ENCODE measurements around the gene PDE10A. TPM values are rescaled to one million over a fixed set of nuclear protein-coding genes. Genes with fewer than 3 reads are reported as not detected.
"Not testable (repeated sequence)": the region's sequence is repeated elsewhere in the genome, so short reads cannot be mapped to it uniquely, and the experiment has no call there.

The PDE10A gene
- total RNA-seq, 1 donor from 2014 or later = 15.8 TPM

DNA sequence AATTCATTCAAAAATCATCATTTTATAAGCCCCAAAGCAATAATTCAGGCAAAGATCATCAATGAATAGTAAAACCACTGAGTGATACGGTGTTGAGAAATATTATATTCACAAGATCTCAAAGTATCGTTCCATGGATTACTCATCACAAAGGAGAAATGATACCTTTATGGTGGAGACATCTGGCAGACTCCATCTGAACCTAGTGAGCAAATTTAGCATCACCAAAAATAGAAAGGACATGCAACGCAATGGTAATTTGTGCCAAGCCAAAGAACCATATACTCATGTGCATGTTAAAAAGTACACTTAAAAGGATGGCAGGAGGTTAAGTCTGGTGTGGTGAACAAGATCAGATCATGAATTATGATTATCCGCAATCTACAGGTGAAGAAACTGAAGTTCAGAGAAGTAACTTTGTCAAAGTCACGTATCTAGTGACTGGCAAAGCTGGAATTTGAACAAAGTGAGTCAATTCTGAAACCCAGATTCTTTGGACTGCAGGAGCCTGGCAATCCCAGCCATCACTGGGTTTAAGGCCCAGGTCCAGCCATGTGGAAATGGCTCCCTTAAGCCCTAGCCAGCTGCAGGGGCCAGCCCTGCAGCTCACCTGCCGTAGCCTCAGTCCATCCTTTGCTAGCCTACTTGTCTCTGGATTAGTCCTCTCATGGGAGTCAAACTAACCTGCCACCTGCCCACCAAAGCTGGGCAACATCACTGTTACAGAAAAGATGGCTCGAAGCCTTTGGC lies 68.3 kb downstream of the PDE10A start:
- DNase-seq (ENCODE audit: low read depth) = peak; percentile 39

GRCh38 chr6:165592947-165593346 lies 70.1 kb downstream of the PDE10A start:
- not testable (repeated sequence) for DNase-seq (ENCODE audit: low read depth)

DNA sequence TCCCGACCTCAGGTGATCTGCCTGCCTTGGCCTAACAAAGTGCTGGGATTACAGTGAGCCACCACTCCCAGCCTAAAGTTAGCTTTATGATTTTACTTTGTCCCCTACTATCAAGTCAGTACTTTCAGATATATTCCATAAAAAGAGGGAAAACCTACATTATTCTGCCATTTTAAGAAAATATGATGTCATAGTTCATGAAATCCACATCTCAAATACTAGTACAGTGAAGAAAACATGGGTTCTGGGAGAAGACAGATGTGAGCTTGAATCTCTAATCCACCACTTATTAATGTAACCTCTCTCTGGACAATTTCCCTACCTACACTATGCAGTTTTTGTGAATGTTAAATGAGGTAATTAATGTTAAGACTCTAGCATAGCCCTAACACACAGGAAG lies 74.5 kb downstream of the PDE10A start:
- no peak for DNase-seq (ENCODE audit: low read depth)

DNA sequence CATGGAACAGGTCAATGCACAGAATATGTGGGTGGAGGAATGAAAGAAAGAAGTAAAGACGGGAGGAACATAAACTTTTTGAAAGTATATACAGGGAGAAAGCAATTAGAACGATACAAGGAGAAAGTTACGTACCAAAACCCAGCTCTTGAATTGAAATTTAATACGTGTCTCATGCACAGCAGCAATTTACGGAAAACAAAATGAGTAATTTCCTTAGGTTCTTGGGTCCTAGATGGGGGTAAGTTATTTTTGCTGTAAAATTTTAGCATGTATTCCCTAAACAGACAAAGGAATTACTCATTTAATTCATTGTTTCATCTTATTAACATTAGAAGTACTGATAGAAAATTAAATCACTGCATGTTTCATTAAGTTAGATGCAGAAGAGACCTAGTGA lies 75.8 kb downstream of the PDE10A start:
- DNase-seq (ENCODE audit: low read depth) = no peak

- DNase-seq (ENCODE audit: low read depth) = no peak
Observed at GRCh38 chr6:165586706-165587105, 76.3 kb downstream of the PDE10A start.

DNA sequence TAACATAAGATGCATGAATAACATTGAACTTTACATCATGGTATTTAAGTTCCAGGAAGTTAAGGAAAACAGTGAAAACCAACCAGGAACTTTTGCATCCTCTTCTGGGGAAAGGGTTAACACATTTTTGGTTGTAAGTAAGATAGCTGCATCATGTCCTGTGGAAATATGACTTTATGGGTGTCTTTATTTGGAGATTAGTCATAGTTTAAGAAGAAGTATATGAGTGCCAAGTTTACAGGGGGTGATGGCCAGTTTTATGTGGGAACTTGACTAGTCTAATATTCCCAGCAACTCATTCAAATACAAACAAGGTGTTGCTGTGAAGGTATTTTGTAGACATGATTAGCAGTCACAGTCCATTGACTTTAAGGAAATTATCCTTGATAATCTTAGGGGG lies 78.0 kb downstream of the PDE10A start:
- DNase-seq (ENCODE audit: low read depth) = no peak

DNA sequence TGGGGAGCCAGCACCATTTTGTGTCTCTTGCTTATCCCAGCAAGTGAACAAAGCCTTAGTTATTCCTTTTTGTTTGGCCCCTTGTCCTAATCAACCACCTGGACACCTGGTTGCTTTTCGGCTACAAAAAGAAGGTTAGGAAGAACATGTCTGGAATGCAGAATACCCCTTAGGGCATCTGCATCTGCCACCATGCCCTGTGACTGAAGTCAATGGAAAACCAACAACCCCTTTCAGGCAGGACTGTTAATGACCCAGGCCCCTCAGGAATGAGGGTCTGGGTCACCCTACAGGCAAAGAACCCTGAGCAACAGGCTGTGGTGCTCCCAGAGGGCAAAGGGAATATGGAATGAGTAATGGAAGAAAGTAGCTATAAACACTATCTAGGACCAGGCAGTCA lies 78.5 kb downstream of the PDE10A start:
- DNase-seq (ENCODE audit: low read depth) = no peak

DNA sequence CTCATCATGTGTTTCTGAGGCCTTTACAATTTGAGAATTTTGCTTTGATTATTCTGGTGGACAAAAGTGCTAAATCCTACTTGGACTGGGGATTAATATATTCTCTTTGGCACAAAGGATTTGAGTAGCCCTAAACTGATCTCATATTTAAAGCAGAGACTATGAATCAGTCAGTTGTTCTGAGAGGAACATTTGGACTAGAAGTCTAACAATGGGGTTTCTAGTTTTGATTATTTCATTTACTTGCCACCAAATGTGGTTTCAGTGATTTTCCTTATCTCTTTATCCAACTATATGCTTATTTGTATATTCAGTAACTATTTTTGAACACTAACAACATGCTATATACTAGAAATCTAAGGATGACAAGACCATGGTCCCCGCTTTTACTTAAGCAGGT lies 81.4 kb downstream of the PDE10A start:
- no peak for DNase-seq (ENCODE audit: low read depth)

DNA sequence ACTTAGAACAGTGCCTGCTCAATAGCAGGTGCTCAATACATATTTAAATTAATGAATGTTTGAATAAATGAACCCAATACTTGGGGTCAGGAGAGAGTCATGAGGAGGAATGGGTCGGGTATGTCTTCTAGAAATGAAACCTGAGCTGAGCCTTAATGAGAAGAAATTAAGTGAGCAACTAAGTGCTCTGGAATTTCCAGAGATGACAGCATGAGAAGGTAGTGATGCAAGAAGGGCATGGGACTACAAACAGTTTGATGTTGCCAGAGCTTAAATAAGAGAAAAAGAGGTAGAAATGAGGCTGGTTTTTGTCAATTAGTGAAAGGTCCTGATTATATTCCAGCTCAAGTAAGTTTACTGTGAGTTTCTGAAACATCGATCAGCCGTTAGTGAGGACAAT lies 82.9 kb downstream of the PDE10A start:
- no peak for DNase-seq (ENCODE audit: low read depth)

DNA sequence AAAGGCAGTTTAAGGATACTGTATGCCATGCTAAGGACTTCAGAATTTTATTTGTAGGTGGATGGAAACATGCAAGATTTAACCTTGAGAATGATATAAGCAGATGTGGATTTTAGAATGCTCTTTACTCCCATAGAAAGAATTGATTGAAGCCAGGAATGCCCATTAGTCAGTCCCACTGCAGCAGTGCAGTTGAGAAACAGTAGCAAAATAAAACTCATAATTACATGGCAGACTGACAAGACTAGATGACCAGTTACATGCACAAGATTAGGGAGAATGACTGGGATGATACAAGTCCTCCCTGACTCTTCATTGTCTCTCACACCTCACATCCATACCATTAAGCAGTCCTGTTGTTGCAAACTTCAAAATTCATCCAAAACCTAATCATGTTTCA lies 83.9 kb downstream of the PDE10A start:
- DNase-seq (ENCODE audit: low read depth) = no peak

DNA sequence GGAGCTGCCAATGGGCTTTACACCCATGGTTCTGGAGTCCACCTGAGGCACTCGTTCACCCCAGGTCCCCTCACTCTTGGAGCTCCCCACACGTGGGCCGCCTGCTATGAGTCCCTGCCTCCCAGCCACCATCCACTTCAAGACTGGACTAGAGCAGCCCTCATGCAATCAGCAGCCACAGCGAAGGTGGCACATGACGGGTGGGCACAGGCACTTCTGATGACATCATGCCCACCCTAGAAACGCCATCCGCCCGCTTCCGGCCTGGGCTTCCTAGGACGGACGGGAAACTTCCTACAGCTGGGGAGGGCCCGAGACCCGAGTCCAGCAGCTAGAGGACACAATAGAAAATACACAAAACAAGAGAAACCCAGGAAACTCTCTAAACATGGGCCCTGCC lies 85.5 kb downstream of the PDE10A start:
- no peak for DNase-seq (ENCODE audit: low read depth)

DNA sequence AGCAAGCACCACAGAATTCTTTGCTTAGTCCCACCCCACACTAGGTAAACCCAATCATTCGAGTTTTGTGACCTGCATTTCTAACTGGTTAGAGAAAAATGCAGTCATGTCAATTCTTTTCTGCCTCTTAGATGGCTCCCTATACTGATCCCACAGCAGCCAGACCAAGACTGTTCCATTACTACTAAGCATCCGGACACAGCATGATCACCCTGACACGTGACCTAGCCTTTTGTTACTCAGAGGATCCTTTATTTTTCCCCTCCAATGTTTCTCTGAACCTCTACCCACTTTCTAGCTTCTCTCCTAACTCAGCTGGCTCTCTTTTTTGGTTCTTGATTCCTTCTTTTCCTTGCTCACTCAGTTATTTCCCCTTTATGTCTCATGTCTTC lies 87.9 kb downstream of the PDE10A start:
- no peak for DNase-seq (ENCODE audit: low read depth)

DNA sequence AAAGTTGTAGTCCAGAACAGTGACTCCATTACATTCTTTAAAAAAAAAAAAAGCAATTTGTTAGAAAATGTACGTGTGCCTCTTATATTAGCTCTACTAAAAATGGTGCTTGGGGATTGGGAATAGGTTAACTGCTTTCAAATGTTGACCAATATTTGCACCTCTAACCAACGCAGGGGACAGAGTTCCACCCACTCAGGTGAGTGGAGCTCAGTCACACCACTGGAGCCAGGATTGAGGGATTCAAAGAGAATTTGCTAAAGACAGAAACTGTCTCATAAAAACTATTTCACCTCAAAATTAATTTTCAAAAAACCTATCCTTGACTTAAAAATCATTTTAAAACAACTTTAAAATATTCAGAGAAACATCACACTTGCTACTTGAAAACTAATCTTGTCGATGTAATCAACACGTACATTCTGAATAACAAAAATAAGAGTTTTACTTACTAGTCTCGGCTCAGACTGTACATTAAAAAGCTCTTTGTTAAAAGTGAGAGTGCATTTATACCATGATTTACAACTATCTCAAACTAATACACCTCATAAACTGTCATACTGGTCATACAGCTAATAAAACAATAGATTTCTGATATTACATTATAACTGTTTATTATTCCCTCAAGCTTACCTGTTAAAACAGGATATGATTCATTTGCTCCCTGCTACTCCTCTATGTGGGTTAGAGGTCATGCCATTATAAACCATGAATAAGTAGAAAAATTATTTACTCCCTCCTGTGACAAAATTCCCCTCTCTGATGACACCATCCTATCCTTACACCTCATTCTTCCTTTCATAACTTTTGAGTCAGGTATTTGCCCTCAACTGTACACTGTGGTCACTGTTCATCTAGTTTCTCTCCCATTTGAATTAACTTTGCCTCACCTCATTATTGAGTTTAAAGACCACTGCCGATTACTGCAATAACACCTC lies 88.6 kb downstream of the PDE10A start:
- no peak for DNase-seq (ENCODE audit: low read depth)

GRCh38 chr6:165573671-165574070 lies 89.4 kb downstream of the PDE10A start:
- peak; percentile 70 for DNase-seq (ENCODE audit: low read depth)

- DNase-seq (ENCODE audit: low read depth) = peak; percentile 81
Observed at GRCh38 chr6:165571721-165572132, 91.3 kb downstream of the PDE10A start.

DNA sequence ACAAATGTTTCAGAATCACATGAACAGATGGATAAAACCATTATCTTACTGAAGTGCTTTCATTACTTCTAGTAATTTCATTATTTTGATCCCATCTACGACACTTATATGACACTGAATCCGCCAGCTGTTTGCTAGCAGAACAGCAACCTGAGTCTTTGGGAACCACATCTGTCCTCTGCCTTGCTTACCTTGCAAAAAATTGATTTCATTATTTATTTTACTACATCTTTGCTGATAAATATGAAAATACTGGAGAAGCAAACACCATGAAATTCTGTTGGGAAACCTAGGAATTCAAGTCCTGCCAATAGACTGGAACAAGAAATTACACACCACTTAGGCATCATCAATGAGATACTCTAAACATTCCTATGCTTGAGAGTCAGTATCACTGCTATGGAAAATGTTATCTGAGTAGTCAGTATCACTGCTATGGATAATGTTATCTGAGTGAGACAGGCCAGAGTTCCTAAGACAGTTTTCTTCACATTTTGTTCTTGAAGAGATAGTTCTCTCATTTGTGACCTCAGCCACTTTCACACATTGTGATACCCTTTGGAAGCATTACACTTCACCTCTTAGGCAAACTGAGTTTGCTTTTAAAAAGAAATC lies 91.9 kb downstream of the PDE10A start:
- DNase-seq (ENCODE audit: low read depth) = peak; percentile 30

- DNase-seq (ENCODE audit: low read depth) = no peak
Observed at GRCh38 chr6:165568326-165568725, 94.7 kb downstream of the PDE10A start.

DNA sequence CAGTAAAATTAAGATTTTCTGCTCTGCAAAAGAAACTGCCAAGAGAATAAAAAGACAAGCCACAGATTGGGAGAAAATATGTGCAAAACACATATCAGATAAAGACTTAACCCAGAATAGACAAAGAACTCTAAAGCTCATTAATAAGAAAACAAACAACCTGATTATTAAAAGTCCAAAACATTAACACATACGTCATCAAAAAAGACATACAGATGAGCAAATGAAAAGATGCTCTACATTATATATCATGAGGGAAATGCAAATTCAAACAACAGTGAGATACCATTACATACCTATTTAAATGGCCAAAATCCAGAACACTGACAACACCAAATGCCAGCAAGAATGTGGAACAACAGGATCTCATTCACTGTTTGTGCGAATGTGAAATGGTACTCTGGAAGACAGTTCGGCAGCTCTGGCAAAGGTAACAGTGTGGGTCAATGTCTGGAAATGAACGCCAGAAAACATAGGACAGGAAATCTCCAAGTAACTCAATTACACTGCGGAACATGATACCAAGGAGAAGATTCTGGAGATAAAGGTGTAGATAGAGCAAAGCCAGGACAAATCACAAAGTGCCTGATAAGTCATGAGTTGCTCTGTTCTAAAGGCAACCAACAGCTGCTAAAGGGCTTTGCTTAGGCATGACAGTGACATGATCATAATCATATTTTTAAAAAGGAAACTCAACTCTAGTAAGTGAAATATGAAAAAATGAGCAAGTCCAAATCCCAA lies 96.8 kb downstream of the PDE10A start:
- peak; percentile 49 for DNase-seq (ENCODE audit: low read depth)

GRCh38 chr6:165562421-165563090 lies 100.5 kb downstream of the PDE10A start:
- no peak for DNase-seq (ENCODE audit: low read depth)

DNA sequence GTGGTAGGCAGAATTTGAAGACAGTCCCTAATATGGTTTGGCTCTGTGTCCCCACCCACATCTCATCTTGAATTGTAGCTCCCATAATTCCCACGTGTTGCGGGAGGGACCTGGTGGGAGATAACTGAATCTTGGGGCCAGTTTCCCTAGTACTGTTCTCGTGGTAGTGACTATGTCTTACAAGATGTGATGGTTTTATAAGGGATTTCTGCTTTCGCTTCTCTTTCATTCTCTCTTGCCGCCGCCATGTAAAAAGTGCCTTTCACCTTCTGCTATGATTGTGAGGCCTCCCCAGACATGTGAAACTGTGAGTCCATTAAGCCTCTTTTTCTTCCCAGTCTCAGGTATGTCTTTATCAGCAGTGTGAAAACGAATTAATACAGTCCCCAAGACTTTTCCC lies 103.4 kb downstream of the PDE10A start:
- no peak for DNase-seq (ENCODE audit: low read depth)

DNA sequence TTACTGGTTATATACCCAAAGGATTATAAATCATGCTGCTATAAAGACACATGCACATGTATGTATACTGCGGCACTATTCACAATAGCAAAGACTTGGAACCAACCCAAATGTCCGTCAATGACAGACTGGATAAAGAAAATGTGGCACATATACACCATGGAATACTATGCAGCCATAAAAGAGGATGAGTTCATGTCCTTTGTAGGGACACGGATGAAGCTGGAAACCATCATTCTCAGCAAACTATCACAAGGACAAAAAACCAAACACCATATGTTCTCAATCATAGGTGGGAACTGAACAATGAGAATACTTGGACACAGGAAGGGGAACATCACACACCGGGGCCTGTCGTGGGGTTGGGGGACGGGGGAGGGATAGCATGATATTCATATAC lies 104.9 kb downstream of the PDE10A start:
- not testable (repeated sequence) for DNase-seq (ENCODE audit: low read depth)

All from myocyte (in vitro differentiated cells).